ENCODE results near the gene DPP10. TPM values are rescaled to one million over a fixed set of nuclear protein-coding genes. Genes with fewer than 3 reads are reported as not detected.
"Not testable (repeated sequence)": the region's sequence is repeated elsewhere in the genome, so short reads cannot be mapped to it uniquely, and the experiment has no call there.

Gene DPP10
- total RNA-seq (1 to 10 TPM; 3.5 to 4.4 (median 3.8) TPM), polyA plus RNA-seq (1 to 10 TPM in 1 of 3 donors, under 1 TPM in 2; 0.60 to 1.8 (median 0.67) TPM)

GRCh38 chr2:114442510-114442909, at the start of gene DPP10:
Gene DPP10 (plus strand): TSS chr2:114442641.
- no peaks in the 10 kb centered on the region for H3K27me3 ChIP-seq
- no peaks in the 10 kb centered on the region for H3K4me1 ChIP-seq
- H3K27ac ChIP-seq, result no peak within 1 kb of the TSS
- WGBS, 2 donors, result 10 to 12% methylated on average over 5 of the region's 5 CpGs
- no peak within 1 kb of the TSS for H3K4me3 ChIP-seq
- no peaks in the 10 kb centered on the region for H3K36me3 ChIP-seq
- intact Hi-C loops (cut with DNase I), result no loop called here
- no peak for TF ChIP-seq CTCF (IDR thresholded peaks at IDR 0.05)
- TF ChIP-seq POLR2A (IDR thresholded peaks at IDR 0.05), result no peak
- no peak for TF ChIP-seq EP300 (IDR thresholded peaks at IDR 0.05)
- TF ChIP-seq POLR2AphosphoS5 (IDR thresholded peaks at IDR 0.05), result no peak
- no peak for DNase-seq
- no peaks in the 10 kb centered on the region for H3K9me3 ChIP-seq

- WGBS, 2 donors, result 65 to 75% methylated on average over 3 of the region's 3 CpGs
- DNase-seq, result no peak
- intact Hi-C loops (cut with DNase I), result no loop called here
These were observed 41.6 kb upstream of the DPP10 start for GRCh38 chr2:114400890-114401289.

GRCh38 chr2:114405247-114406116, 37.0 kb upstream of the DPP10 start:
- Histone ChIP-seq H3K4me1 (no peaks in the 10 kb centered on the region), H3K27ac (no peak overlapping the region), H3K27me3 (no peaks in the 10 kb centered on the region), H3K9me3 (peaks cover 0 to 4% (median 0%) of the 10 kb centered on the region in 4 donors), H3K36me3 (no peaks in the 10 kb centered on the region), H3K4me3 (no peak overlapping the region)
- 77% methylated on average over 10 of the region's 10 CpGs for WGBS, 2 donors
- no peak for DNase-seq
- intact Hi-C loops (cut with DNase I), result no loop called here
- TF ChIP-seq POLR2A (IDR thresholded peaks at IDR 0.05), result no peak
- TF ChIP-seq CTCF (IDR thresholded peaks at IDR 0.05), result no peak
- no peak for TF ChIP-seq POLR2AphosphoS5 (IDR thresholded peaks at IDR 0.05)
- no peak for TF ChIP-seq EP300 (IDR thresholded peaks at IDR 0.05)

More at GRCh38 chr2:114400890-114401289, 41.6 kb upstream of the DPP10 start:
- Histone ChIP-seq H3K4me3 (no peak overlapping the region), H3K36me3 (no peaks in the 10 kb centered on the region), H3K27ac (no peak overlapping the region), H3K9me3 (no peaks in the 10 kb centered on the region), H3K4me1 (no peaks in the 10 kb centered on the region), H3K27me3 (no peaks in the 10 kb centered on the region)
- no peak for TF ChIP-seq POLR2A (IDR thresholded peaks at IDR 0.05)
- TF ChIP-seq POLR2AphosphoS5 (IDR thresholded peaks at IDR 0.05), result no peak
- TF ChIP-seq EP300 (IDR thresholded peaks at IDR 0.05), result no peak
- TF ChIP-seq CTCF (IDR thresholded peaks at IDR 0.05), result no peak

- no peak for DNase-seq
- intact Hi-C loops (cut with DNase I), result no loop called here
- Histone ChIP-seq H3K36me3 (no peaks in the 10 kb centered on the region), H3K9me3 (peaks cover 0 to 4% (median 0%) of the 10 kb centered on the region in 4 donors), H3K27ac (no peak overlapping the region), H3K27me3 (no peaks in the 10 kb centered on the region), H3K4me1 (no peaks in the 10 kb centered on the region), H3K4me3 (no peak overlapping the region)
- 73 to 74% methylated on average over 2 of the region's 2 CpGs for WGBS, 2 donors
- TF ChIP-seq POLR2A (IDR thresholded peaks at IDR 0.05) (no peak), EP300 (IDR thresholded peaks at IDR 0.05) (no peak), CTCF (IDR thresholded peaks at IDR 0.05) (no peak), POLR2AphosphoS5 (IDR thresholded peaks at IDR 0.05) (no peak)
These were observed 36.1 kb upstream of the DPP10 start for GRCh38 chr2:114406347-114406746.

- H3K27ac ChIP-seq; H3K4me1 ChIP-seq; H3K4me3 ChIP-seq; H3K27me3 ChIP-seq; H3K9me3 ChIP-seq; intact Hi-C loops (cut with DNase I); DNase-seq; H3K36me3 ChIP-seq: not testable (repeated sequence)
- WGBS, 2 donors, result 89 to 96% methylated on average over 4 of the region's 5 CpGs
These were observed 35.1 kb upstream of the DPP10 start for GRCh38 chr2:114407353-114407752.

All from sigmoid colon (tissue), 7 donors.